Measurements from ENCODE around the gene ITPK1.
A peak's percentile ranks its signal among the peaks of the same experiment; 100 is the strongest.
"Not testable (repeated sequence)": the region's sequence is repeated elsewhere in the genome, so short reads cannot be mapped to it uniquely, and the experiment has no call there.

ITPK1 gene

DNA sequence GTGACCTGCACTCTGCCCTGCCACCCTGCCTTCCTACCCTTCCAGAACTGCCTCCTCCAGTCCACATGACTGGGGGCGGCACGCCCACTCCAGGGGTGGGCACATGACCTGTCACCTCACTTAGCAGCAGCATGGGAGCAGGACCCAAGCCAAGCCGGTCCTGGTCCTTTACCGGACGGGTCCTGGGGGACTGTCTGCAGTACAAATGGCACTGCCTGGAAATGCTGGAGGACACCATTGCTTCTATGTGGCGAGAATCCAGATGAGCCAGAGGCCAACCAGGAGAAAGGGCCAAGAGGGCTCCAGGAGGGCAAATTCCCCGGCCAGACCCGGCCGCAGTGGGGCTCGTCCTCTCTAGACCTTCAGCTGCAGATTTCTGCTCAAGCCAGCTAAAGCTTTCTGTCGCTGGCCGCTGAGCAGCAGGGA is 33.1 kb downstream of the ITPK1 start:
- DNase-seq: no peak

GRCh38 chr14:93081876-93082570 is 33.7 kb downstream of the ITPK1 start:
- peak; percentile 26 for DNase-seq

- no peak for DNase-seq
Observed at GRCh38 chr14:93079865-93080403, 35.8 kb downstream of the ITPK1 start.

DNA sequence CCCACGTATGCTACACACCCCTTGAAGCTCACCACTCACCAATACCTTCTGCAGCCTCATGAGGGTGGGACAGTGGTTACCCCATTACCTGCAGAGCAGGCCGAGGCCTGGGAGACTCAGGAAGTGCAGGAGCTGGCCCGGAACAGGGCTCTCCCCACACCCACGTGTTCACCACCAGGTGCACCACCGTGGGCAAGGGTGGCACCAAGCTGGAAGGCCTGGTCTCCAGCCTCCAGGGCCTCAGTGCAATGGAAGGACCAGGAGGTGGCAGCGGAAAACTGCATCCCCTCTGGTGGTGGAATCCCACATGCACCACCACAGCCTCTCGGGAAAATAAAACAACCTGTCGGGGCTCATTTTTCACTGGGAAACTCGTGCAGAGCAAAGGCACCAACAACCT is 36.4 kb downstream of the ITPK1 start:
- DNase-seq: no peak

GRCh38 chr14:93078870-93079269 is 36.9 kb downstream of the ITPK1 start:
- no peak for DNase-seq

DNA sequence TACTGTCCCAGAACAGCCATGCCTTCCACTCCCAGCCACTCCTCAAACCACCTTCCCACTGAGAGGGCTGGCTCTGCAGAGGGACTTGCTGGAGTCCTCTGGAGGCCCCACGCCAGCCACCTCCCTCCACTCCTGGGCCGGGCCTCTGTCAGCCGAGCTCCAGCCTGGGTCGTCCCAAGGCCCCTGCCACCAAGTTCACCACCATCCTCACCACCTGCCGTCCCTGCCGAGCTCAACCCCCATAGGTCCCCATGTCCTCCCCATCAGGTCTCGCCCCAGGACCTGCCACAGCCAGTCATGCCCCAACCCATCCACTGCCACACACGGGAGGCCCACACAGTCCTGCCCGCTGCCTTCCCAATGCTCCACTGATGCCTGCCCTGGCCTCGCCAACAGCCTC is 39.0 kb downstream of the ITPK1 start:
- DNase-seq: no peak

DNA sequence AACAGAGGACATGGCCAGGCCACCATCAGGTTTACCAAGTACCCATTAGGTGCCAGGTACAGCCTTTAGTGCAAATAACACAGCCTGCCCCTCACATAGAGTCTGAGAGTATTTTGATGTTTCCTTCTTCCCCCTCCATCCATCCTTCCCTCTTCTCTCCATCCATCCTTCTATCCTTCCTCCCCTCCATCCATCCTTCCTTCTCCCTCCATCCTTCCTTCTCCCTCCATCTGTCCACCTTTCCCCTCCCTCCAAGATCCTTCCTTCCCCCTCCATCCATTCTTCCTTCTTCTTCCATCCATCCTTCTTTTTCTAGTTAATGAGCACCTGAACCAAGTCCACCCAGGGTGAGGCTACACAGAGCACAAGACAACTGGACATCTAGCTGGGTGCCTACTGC is 39.8 kb downstream of the ITPK1 start:
- no peak for DNase-seq

- no peak for DNase-seq
Observed at GRCh38 chr14:93073910-93074769, 41.6 kb downstream of the ITPK1 start.

GRCh38 chr14:93073358-93073707 is 42.4 kb downstream of the ITPK1 start:
- no peak for DNase-seq

DNA sequence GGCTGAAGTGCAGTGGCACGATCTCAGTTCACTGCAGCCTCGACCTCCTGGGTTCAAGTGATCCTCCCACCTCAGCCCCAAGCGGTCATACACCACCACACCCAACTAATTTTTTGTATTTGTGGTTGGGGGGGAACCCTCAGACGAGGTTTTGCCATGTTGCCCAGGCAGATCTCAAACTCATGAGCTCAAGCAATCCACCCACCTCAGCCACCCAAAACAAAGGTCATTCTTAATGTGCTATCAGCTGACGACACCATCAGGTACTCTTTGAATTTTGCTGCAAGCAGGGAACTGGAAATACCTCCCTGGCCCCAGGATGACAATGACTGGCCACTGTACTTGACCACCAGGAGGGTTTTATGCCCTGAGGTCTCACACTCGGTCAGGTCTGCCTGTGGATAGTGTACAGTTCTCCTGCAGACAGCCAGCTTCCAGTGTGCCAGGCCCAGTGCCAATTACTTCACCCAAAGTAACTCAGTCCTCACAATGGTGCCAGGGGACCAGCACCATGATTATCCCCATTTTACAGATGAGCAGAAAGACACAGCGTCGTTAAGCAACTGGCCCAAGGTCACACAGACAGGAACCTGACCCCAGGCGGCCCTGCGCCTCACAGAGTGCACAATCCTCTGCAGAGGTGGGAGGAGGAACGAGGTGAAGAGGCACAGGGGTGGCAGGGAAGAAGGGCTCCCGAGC is 42.9 kb downstream of the ITPK1 start:
- DNase-seq: no peak

DNA sequence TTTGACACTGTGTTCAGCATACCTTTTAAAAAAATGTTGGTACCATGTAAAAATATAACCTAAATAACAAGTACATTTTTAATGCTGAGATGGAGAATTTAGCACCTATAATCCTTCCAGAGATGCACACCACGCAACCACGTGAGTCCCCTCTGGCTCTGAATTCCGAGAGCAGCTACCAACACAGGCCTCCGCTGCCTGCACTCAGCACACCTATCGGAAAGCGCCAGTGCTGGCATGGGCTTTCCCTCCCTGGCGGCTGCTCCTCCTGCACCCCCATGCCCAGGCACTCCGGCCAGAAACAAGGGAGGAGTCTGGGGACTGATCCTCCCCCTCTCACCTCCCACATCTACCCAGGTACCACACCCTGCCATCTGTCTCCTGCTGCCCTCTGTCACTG is 47.0 kb downstream of the ITPK1 start:
- no peak for DNase-seq

- DNase-seq: no peak
Observed at GRCh38 chr14:93067088-93067487, 48.6 kb downstream of the ITPK1 start.

DNA sequence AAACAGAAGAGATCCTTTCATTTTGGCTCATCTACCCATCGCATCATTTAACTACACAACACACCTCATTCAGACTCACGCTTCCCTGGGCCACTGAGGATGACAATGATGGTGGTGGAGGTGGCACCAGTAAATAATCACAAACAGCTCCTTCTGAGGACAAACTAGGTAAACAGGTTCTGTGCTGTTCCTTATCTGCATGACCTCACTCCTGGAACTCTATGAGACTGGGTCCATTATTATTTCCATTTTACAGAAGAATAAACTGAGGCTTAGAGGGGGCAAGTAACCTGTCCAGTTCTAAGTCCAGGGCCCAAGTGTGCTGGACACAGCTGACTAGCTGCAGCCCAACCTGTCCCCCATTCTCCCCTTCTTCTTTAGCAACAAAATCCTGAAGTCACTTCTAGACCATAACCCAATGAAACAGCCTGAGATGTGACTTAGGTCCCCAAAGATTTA is 50.4 kb downstream of the ITPK1 start:
- no peak for DNase-seq

DNA sequence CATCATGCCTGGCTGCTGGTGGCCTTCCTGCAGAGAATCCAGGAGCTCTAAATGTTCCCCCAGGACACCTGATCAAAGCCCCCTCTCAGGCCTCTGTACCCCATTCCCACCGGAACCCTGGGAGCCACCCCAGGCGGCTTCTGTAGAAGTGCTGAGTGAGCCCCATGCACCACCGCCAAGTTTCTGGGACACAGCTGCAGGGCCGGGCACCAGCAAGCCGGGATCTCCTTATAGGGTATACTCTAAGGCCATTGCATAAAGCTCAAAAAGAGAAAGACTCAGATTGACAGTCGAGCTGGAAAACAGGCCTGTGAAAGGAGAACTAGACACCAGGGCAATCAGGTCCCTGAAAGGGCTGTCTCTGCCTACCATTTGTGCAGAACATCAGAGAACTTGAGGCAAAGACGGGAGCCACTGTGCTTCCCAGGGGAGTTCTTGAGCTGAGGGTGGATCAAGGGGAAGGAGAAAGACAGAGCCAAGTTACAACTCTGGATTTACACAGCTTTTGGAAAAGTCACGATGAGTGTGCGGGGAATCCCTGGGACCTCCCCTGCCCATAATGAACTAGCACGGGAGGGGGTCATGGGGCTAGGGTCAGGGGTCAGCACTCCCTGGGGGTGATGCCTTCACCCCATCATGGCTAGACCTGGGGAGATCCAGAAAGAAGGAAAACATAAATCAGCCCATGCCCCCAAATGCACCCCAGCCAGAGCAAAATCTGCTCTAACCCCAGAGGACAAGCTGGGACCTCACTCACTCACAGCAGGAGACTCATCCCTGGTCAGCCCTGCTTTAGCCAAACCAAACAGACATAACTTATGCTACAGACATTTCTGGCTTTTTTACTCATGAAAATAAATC is 51.1 kb downstream of the ITPK1 start:
- no peak for DNase-seq

DNA sequence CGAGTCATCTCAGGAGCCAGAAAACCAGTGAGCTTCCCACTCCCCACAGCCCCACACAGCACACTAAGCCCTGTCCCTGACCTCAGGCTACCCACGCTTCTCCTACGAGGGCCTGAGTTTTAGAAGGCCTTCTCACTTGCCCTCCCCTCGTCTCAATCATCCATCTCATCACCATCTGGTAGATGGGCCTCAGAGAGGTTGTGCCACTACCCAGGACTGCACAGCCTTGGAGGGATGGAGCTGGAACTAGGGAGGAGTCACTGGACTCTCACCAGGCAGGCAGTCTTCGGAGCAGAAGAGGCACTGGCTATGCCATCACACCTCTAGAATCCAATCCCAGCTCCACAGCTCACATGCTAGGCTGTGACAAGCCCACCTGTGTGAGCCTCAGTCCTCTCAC is 52.3 kb downstream of the ITPK1 start:
- DNase-seq: no peak

DNA sequence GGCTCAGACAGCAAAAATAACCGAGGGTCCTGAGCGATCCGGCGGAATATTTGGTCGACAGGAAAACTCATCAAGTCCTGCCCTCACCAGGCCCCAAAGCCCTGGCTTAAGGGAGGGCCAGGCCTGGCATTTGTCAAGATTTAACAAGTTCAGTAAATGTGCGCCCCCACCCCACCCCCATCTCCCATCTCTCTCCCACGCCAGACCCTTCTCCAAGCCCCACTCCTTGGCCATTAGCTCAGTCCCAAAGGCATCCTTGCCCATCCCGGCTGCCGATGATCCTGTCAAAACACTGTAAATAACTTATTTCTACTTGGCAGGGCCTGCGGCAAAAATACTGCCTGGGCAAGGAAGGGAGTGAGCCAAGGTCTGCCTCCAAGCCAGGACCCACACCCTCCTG is 52.8 kb downstream of the ITPK1 start:
- DNase-seq: no peak

DNA sequence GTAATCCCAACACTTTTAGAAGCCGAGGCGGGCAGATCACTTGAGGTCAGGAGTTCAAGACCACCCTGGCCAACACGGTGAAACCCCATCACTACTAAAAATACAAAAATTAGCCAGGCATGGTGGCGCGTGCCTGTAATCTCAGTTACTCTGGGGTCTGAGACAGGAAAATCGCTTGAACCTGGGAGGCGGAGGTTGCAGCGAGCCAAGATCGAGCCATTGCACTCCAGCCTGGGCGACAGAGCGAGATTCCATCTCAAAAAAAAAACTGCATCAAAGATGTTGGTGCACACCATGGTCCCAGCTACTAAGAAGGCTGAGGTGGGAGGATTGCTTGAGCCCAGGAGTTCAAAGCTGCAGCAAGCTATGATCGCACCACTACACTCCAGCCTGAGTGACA is 53.7 kb downstream of the ITPK1 start:
- DNase-seq: not testable (repeated sequence)

DNA sequence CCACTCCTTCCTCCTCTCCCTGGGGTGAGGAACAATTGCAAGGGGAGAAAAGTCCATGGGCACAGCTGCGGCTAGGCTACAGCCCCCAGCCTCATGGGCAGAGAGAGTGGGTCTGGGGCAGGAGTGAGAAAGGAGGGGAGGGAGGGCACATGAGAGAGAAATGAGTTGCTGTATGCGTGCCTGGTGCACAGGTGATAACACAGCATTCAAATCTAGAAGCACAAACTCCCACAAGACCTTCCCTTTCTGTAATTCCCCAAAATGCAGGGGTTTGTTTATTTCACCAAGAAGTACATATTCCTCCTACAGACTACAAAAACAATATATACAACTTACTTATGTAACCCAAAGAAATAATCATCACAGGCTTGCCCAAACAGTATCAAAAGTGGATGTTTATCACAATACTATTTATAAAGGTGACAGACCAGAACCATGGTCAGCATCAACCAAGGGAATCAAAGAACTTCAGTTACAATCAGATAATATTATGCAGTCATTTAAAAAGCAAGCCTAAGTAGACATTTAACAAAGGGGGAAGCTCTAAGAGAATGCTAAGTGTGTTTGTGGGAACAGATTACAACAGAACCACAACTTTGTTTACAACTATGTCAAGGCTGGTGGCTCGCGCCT is 54.2 kb downstream of the ITPK1 start:
- DNase-seq: no peak

DNA sequence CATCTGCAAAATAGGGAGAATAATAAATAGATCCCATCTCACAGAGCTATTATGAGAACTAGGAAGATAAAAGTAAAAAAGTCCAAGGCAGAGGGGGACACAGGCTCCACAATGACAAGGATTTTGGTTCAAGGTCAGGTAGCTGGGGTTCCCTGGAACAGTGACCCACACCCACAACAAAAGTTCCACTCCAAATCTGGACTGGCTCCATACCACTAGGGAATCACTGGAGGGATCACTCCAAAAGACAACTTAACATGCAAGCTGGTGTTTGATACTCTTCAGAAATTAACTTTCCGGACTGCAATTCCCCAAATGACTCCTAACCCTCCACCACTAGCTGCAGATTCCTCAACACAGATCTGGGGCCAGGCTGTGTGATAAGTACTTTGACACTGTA is 54.9 kb downstream of the ITPK1 start:
- DNase-seq: no peak

DNA sequence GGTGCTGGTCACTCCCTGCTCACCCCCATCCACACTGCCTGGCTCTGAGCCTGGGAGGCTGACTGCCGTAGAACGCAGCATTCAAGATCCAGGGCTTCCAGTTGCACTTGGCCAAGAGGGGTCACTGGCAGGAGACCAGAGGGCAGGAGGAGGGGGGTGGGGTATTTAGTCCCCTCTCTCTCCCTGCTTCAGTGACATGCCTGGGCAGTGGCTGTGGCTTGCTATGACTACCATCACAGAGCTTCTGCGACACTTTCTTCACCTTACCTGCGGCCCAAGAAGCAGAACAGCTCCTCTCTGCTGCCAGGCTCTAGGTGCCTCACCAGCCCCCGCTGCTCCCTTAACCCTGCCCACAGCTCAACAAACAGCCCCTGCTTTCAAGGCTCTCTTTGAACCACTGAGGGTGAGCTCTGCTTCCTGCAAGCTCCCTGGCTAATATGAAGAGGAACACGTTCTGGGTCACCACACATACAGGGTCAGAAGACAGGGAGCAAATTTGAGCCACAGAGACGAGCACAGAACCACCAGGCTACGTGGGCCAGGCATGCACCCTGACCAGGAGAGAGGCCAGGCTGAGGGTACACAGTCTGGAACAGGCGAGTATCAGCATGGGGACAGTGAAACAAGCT is 55.7 kb downstream of the ITPK1 start:
- no peak for DNase-seq

DNA sequence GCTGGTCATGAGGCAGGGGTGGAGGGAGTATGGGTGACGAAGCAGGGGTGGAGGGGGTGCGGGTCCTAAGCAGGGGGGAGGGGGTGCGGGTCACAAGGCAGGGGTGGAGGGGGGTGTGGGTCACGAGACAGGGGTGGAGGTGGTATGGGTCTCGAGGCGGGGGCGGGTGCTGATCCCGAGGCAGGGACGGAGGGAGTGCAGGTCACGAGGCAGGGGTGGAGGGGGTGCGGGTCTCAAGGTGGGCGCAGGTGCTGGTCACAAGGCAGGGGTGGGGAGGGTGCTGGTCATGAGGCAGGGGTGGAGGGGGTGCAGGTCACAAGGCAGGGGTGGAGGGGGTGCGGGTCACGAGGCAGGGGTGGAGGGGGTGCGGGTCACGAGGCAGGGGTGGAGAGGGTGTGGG is 56.5 kb downstream of the ITPK1 start:
- DNase-seq: no peak
